Stimulated activated CD4-positive, alpha-beta T cell treated with anti-CD3 and anti-CD28 coated beads, TNF-alpha, amount 100 ng/mL, for 4 hours (primary cell): ENCODE data around the gene CRACR2A.

ENCODE experiments used
- DNase-seq, 3 experiments: peaks; one replicate each; pipeline ENCODE4 v3.0.0-alpha.2; 2020; ENCODE audit warnings: low read depth in 3 of 3

Gene CRACR2A

DNA sequence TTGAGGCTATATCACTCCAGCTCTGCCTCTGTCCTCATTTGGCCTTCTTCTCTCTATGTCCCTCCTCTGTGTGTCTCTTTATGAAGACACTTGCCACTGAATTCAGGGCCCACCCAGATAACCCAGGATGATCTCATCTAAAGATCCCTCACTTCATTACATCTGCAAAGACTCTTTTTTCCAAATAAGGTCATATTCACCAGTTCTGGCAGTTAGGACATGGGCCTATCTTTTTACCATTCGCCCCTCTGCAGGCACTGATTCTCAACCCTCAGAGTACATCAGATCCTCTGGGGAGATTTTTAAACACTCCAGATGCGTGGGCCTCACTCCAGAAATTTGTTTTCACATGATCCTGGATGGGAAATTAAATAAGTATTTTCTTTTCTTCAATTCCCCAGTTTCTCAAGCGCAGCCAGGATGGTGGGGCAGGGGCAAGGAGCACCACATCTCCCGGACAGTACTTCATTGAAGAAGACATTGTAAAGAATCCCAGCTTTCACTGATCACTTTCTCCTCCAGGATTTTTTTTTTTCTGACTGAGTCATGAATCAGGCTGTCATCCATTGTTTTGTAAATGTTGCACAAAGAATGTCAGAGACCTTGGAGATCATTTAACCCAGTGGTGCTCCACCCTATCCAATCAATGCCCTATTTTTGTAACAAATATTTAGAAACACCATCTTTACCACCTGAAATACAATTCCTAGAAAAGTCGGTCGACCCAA is 27.4 kb downstream of the CRACR2A start:
- DNase-seq, result no peak

DNA sequence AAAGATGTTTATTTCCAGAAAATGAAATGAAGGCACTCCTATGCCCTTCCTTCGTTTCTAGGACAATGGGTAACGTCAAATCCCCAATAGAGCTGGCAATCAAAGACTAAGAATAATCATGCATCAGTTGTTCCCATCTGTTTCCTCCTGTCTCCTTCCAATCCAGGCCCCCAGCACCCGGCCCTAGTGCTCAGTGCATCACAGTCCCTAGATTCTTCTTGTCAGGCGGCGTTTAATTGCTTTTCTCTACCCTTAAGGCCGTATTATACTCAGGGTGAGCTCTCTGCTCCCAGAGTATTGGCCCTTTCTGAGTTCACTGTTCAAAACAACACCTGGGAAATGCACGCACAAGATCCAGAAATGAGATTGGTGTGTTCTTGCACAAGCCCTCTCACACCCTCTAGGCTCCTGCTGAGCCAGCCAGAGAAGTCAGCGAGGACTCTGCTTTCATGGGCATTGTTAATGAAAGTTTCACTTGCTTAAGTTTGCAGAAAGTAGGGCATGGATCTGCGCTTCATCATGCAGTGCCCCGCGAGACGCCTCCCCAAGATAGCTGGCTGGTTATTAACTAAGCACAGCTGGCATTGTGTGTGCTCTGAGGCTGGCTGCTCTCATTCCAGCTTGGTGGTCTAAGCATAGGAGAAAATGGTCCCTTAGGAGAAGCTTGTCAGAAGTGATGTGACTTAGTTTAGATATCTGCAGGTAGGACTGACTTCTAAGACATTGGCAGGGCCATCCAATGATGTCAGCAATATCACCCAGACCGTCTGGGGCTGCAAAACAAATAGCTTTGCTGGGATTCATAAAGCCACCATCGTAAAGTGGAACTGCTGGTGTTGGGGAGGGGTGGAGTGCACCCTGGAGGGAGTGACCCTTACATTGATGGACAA is 28.7 kb downstream of the CRACR2A start:
- DNase-seq, result no peak

DNA sequence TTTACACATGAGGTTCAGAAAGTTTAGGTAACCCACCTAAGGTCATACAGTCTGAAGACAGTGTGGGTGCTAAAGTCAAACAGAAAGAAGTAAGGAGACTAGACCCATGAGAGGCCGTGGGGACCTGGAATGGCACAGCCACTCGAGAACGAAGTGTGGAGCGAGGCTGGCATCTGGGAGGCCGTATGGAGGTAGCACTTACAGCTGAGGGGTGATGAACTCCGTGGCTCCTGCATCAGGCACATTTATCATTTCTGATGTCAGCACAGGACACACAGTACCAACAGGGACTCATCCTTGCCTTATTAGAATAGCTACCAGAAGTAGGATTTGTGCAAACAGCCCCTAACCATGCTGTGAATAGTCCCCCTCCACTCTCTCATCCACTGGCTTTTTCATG is 30.5 kb downstream of the CRACR2A start:
- DNase-seq, result no peak

DNA sequence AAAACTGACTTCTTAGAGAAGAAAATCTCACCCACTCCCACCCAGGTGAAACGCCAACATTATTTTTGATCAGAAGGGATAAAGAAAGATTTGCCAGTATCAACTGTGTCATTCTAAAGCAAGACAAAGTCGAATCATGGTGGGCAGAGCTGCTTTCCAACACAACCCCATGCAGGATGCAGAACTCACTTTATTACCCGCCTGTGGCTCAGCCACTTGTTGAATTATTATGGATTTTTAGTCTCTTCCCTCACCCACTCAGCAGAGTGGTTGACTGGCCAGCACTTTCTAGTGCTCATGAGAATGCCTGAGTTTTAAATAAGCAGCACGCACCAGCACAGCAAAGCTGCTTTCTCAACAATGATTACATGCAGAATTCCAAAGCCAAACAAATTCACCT is 32.1 kb downstream of the CRACR2A start:
- DNase-seq, result no peak

DNA sequence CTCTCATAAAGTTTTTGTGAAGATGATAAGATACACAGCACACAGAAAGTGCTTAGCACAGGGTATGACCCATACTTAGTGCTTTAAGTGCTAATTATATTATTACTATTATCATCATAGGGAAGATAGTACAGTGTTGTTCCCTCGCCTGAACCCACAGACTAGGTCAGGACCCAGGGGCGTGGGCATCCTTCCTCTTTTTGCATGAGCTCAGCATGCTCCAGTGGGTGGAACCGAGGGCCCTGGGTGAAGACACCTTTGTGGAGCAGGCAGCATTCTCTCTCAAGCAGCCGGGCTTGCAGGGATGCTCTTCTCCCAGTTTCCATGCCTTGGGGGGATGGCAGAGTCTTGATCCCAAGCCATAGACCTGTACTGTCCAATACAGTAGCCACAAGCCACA is 34.8 kb downstream of the CRACR2A start:
- no peak for DNase-seq

DNA sequence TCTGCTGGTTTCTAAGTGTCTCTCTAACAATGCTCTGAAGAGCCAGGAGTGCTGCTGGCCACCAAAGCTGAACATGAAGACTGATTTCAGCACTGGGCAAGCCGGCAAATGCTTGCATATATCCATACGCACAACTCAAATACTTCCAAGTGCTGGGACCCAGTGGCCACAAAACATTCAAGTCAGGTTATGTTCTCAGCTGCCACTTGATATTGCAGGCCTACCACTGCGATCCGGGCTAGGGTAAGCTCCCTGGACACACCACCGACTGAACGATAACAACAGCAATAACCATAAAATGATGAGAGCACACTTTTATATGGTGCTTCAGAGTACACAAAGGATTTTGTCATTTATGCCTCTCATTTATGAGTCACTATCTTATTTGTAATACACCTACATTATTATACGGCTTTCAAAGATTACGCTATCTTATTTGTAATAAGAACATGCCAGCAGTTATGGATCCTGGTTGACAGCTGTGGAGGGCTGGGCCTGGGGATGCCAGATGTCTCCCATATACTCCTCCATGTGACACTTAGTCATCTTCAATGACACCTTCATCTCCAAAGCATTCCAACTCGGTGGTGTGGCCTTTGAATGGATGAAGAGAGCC is 35.5 kb downstream of the CRACR2A start:
- no peak for DNase-seq

DNA sequence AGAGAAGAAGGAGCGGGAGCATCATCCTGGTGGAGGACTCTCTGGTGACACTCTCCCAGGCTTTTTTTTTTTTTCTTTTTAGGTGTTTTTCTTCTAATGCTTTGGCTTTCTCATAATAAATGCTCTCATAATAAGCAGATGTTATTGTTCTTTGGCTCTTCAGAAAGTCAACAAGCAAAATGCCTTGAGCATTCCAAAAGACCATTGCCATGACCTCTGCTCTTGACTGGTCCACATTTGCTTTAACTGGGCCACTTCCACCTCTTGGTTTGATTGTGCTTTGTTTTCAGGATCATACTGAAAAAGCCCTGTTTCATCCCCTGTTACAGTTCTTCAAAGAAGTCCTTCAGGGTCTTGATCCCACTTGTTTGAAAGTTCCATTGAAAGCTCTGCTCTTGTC is 36.9 kb downstream of the CRACR2A start:
- DNase-seq, result no peak

DNA sequence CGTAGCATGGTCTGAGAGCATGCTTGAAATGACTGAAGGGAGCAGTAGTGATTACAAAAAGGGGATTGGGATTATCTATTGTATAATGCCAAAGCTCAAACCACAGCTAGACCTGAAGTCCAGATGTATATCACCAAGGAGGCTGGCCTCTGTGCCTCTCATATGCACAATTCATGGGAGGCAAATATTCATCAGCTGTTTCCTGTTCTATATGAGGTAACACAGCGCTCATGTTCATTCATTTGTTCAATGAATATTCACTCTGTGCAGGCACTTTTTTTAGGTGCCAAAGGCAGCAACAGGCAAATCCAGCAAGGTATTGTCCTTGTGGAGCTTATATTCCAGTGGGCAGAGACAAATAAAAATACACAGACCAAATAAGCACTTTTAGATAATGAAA is 39.0 kb downstream of the CRACR2A start:
- no peak for DNase-seq

DNA sequence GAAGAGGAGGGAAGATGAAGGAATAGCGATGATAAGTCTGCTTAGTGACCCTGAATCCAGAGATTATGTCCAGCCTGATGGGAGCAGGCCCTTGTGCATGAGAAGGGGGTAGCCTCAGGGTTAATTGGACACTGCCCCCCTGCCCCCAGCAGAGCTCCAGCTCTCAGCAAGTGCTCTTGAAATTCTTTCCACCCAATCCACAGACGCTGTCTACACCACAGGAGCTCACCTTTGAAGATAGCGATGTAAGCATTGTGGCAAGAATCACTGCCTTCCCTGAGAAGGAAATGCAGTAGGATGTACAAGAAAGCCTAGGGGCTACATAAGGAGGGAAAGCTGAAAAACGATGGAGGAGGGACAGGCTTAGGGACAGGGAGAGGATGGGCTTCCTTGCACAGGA is 39.4 kb downstream of the CRACR2A start:
- no peak for DNase-seq

DNA sequence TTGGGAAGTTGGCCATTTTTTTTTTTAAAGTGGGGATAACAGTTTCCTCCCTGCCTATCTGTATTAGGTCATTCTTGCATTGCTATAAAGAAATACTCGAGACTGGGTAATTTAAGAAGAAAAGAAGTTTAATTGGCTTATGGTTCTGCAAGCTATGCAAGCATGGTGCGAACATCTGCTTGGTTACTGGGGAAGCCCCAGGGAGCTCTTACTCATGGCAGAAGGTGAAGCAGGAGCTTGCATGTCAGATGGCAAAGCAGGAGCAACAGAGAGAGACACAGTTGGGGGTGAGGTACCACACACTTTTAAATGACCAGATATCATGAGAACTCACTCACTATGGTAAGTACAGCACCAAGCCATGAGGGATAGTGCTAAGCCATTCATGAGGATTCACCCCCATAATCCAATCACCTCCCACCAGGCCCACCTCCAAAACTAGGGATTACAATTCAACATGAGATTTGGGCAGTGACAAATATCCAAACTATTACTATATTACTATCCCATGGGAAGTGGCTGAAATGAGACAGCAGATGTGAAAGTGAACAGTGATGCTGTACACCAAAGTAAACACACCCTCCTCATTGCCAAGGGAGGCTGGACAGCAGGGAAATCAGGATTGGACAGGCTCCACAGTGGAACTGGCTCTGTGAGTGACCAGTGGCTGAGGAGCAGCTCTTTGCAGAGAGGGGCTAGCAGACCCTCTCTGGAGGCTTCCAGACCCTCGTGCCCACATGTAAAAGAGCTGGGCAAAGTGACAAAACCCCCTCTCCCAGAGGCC is 40.5 kb downstream of the CRACR2A start:
- DNase-seq, result no peak

DNA sequence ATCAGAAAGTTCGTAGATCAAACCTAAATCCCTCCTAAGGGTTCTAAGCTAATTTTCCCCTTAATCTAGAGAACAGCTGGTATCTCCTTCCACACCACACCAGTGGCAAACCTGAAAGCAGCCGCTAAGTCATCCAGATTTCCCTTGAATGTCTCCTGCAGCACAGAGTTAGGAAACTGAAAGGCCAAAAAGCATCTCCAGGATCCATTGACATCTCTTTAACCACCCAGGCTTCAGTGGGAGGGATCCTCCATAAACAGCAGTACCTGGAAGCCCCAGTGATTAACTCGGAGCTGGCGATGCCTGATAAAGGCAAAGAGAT is 47.6 kb downstream of the CRACR2A start:
- DNase-seq, result no peak

DNA sequence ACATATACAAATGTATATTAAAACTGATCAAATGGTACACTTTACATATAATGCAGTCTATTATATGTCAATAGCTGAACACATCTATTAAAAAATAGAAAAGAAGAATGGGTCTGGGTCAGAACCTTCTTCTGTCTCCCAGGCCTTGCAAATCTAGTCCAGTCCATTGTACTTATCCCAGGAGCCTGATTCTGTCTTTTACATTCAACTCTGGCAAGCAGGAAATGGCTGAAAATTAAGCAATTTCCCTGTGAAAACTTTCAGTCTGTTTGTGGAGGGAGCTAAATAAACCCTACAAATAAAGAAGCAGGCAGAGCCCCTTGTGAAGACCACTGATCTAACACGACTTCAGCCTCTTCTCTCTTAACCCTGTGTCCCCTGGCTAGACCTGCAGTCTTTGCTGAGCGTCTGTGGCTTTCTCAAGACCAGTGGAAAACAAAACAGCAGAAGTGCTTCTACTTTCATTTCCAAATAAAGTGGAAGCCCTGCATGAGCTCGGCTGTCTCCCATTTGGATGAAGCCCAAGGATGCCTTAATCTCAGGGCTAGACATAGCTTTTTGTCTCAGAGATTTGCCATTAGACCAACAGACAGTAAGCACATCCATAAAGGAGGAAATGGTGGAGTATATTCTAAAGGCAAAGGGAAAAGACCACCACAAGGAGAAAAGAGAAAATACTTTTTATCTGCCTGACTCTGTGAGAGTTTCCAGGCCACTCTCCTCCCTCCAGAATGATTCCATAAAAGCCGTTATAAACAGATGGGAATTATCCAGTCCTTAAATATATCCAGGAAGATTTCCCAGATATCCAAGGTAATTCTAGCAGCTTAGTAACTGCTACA is 48.2 kb downstream of the CRACR2A start:
- no peak for DNase-seq

DNA sequence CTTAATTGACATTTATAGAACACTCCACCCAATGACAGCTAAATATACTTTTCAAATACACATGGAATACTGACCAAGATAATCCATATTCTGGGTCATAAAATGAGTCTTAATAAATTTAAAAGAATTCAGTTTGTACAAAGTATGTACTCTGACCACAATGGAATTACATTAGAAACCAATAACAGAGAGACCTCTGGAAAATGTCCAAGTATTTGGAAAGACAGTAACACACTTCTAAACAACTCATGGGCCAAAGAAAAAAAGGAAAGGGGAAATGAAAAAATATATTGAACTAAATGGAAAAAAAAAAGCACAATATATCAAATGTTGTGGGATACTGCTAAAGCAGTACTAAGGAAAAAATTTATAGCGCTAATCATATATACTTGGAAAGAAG is 52.0 kb downstream of the CRACR2A start:
- no peak for DNase-seq

DNA sequence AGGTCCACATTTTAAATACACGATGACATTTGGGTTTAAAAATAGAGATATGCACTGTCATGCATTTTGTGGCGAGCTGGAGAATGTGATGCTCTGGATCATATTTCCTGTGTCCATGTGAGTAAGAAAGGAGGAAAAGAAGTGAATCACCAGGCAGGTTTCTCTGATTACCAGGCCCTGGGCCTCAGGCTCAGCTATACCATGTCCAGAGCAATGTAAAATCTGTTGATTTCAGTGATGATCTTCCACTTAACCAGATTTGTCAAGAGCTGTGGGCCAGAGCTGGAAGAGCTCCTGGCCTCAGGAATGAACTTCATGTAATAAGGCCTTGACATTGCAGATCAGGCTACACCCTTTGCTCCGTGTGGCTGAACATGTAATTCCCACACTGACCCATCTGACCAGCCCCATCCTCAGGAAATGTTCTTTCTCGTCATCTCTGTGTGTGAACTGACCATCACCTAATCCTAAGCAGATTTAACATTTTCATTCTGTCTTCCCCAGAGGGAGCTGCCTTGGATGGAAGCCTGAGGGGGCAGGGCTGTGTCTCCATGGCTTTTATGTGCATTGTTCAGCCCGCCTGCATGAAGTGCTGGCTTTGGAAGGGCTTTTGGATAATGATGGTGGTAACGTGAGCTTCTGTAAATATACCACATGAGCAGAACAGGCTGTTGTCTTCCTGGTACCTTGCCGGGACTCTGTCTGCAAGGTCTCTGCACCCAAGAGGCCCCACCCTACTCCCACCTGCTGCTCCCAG is 54.5 kb downstream of the CRACR2A start:
- no peak for DNase-seq

DNA sequence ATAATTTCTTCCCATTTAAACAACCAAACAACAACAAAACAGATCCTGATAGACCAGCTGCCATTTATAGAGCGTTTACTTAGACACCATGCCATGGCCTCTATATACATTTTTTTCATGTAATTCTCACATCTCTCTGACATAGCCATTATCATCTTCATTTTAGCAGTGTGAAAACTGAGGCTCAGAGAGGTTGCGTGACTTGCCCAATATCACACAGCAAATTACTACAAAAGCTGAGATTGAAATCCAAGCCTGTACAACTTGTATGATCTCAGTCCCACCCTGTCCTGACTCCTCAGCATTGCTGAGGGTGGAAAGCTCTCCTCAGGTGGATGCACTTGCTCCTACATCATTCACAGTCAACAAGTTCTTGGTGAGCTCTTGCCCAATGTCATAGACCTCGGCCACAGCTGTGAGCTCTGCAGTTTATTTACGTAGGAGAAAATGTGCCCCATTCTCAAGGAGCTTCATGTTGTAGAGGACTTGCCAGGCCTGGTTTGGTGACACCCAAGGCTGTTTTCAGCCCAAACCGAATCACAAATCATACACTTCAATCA is 55.5 kb downstream of the CRACR2A start:
- no peak for DNase-seq

DNA sequence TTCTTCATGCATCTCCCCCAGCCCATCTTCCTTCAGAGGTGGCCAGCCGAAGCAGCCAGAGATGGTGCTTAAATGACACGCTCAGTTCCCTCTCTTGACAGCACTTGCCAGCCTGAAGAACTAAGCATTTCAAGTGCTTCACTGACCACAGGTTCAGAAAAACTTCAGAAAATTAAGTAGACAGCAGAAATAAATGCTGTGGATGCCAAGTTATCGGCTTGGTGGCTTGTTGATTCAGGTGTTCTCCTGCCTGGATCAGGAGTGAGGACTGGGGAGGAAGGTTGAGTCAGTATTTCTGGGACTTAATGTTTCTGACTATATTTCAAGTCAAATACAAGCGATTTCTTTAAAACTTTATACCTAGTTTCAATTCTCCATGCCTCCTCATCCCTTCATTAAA is 58.2 kb downstream of the CRACR2A start:
- no peak for DNase-seq

DNA sequence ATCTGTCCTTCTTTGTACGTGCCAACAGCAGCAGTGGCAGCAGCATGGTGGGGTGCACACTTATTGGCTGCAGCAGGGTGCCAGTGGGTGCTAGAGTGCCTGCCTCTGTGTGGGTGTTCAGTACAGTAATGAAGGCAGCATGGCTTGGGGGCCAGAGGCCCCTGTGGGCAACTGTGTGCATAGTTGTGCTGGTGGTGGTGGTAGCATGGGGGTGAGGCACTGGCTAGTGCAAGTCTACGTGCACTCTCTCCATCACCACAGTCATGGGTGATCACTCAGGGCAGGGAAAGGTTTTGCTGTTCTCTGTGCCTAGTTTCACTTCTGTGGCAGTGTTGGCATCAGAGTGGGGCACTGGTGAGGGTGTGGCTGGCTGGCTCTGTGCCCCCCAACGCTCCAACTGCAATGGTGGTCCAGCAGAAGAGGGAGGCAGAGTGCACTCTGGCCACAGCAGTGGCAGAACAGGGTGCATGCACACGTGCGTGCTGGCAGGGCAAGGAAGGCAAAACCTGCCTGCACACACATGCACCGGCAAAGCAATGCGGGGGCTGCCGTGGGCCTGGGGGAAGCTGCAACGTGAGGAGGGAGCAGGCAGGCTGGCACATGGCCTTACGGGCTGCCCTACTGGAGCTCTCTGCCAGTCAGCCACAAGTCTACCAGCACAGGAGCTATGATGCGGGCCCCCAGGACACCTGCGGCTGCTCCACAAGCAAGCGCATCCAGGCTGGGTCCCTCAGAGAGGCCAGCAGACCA is 60.1 kb downstream of the CRACR2A start:
- no peak for DNase-seq

DNA sequence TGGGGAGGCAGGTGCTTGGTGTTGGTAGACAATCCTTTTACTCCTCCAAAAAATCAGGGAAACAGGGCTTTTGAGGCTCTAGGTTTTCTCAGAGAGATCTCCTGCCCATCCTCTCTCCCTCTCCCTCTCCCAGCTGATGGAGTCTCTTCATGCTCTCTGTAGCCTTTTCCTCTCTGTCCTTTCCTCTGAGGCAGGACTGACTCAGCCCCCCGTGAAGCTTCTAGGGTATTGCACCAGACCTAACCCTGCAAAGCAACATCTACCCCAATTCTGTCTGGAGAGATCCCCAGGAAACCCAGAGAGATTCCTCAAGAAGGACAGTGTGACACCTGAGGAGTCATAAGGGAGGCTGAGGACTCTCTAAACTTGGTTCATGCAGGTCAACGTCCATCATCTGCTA is 66.4 kb downstream of the CRACR2A start:
- no peak for DNase-seq

DNA sequence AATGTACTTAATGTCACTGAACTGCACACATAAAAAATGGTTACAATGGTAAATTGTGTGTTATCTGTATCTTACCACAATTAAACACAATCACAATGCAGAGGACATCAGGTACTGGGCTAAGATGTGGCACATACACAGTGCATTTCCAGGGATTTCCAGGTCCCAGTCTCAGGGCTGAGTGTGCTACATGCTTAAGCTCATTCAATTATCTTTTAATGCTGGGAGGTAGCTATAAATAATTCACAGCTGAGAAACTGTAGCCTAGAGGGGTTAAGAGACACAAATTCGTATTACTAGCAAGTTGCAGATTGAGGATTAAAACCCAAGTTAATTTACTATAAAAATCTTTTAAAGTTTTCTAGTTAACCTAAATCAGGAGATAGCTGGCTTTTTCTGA is 67.1 kb downstream of the CRACR2A start:
- no peak for DNase-seq
